ENCODE results near the gene ATP2C2.

GRCh38 chr16:84436196-84436595, 67.9 kb downstream of the ATP2C2 start:
- TF ChIP-seq CTCF (optimal IDR thresholded peaks at IDR 0.05 in 1 of 3, IDR thresholded peaks at IDR 0.05 in 1 of 3, conservative IDR thresholded peaks at IDR 0.05 in 1 of 3; ENCODE audit: extremely low read depth in 1 of 3, insufficient read depth in 2 of 3, low read length in 3 of 3): no peak
- TF ChIP-seq EZH2 (IDR thresholded peaks at IDR 0.05; ENCODE audit: low read length): no peak
